CD4-positive, CD25-positive, alpha-beta regulatory T cell (primary cell): ENCODE results near the gene SRP14. TPM values are rescaled to one million over a fixed set of nuclear protein-coding genes. Genes with fewer than 3 reads are reported as not detected.

Experiments
- ATAC-seq, 2 donors: fragments of 150-1000 bp; cut with Tn5 transposase; one replicate each; pipeline ENCODE4 v1.10.0; 2021; ENCODE audit warnings: low read depth in 2 of 2, moderate number of reproducible peaks in 2 of 2, moderate library complexity in 1 of 2
- DNase-seq, 3 donors: peaks; one replicate each; pipeline versions ENCODE4 v3.0.0 to v3.0.0-alpha.2; 2012 to 2022; ENCODE audit warnings: mixed read lengths in 1 of 3
- H3K27ac ChIP-seq: one replicate; pipeline ENCODE4 v1.7.0; 2013; ENCODE audit warnings: mild to moderate bottlenecking, low read length; ENCODE audit not compliant: insufficient read depth, poor library complexity, severe bottlenecking
- H3K27me3 ChIP-seq: one replicate; pipeline ENCODE4 v1.7.0; 2013; ENCODE audit warnings: low read length; ENCODE audit not compliant: control insufficient read depth, insufficient read depth
- H3K36me3 ChIP-seq: one replicate; pipeline ENCODE4 v1.7.0; 2013; ENCODE audit warnings: mild to moderate bottlenecking, low read length, moderate library complexity; ENCODE audit not compliant: control insufficient read depth, insufficient read depth
- H3K4me1 ChIP-seq: 2 replicates; pipeline ENCODE4 v1.7.0; 2013; ENCODE audit warnings: mild to moderate bottlenecking, low read length; ENCODE audit not compliant: insufficient read depth, control insufficient read depth, poor library complexity, severe bottlenecking
- H3K4me3 ChIP-seq: one replicate; pipeline ENCODE4 v1.7.0; 2013; ENCODE audit warnings: low read depth, mild to moderate bottlenecking, low read length, moderate library complexity
- H3K9me3 ChIP-seq, 2 experiments: 1 replicate in 1 of 2; 2 replicates in 1 of 2; pipeline ENCODE4 v1.7.0; 2013; ENCODE audit warnings: low read length in 2 of 2, mild to moderate bottlenecking in 1 of 2, moderate library complexity in 1 of 2; ENCODE audit not compliant: control insufficient read depth in 2 of 2
- H3K27ac Mint-ChIP-seq, 3 donors: one replicate each; pipeline ENCODE4 v1.8.0; 2020 to 2022; ENCODE audit warnings: mild to moderate bottlenecking in 3 of 3, mixed read lengths in 3 of 3, moderate library complexity in 2 of 3
- H3K27me3 Mint-ChIP-seq: one replicate; pipeline ENCODE4 v1.8.0; 2022; ENCODE audit warnings: mild to moderate bottlenecking, mixed read lengths
- H3K36me3 Mint-ChIP-seq: one replicate; pipeline ENCODE4 v1.8.0; 2020; ENCODE audit warnings: mixed read lengths
- H3K4me1 Mint-ChIP-seq, 4 donors: one replicate each; pipeline ENCODE4 v1.8.0; 2020 to 2022; ENCODE audit warnings: mixed read lengths in 4 of 4, mild to moderate bottlenecking in 1 of 4
- H3K4me3 Mint-ChIP-seq, 4 donors: one replicate each; pipeline ENCODE4 v1.8.0; 2020 to 2022; ENCODE audit warnings: mild to moderate bottlenecking in 4 of 4, mixed read lengths in 4 of 4, moderate library complexity in 3 of 4
- H3K9me3 Mint-ChIP-seq, 7 donors: one replicate each; pipeline ENCODE4 v1.8.0; 2020 to 2022; ENCODE audit warnings: mixed read lengths in 7 of 7, mild to moderate bottlenecking in 3 of 7, moderate library complexity in 2 of 7
- polyA plus RNA-seq, 4 donors: library from polyadenylated mRNA; unstranded; fragments of 300-500 nt; fragmentation: Illumina TruSeq; gene quantifications; one replicate each; pipeline ENCODE4 v1.2.3, GENCODE V29; 2021
- total RNA-seq: library from RNA; stranded (reverse); gene quantifications from one replicate; pipeline ENCODE4 v1.2.3, GENCODE V29; 2022

Gene SRP14, protein sequence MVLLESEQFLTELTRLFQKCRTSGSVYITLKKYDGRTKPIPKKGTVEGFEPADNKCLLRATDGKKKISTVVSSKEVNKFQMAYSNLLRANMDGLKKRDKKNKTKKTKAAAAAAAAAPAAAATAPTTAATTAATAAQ
- total RNA-seq (128 TPM), polyA plus RNA-seq (100 to 1,000 TPM; 800 to 928 (median 868) TPM)

DNA sequence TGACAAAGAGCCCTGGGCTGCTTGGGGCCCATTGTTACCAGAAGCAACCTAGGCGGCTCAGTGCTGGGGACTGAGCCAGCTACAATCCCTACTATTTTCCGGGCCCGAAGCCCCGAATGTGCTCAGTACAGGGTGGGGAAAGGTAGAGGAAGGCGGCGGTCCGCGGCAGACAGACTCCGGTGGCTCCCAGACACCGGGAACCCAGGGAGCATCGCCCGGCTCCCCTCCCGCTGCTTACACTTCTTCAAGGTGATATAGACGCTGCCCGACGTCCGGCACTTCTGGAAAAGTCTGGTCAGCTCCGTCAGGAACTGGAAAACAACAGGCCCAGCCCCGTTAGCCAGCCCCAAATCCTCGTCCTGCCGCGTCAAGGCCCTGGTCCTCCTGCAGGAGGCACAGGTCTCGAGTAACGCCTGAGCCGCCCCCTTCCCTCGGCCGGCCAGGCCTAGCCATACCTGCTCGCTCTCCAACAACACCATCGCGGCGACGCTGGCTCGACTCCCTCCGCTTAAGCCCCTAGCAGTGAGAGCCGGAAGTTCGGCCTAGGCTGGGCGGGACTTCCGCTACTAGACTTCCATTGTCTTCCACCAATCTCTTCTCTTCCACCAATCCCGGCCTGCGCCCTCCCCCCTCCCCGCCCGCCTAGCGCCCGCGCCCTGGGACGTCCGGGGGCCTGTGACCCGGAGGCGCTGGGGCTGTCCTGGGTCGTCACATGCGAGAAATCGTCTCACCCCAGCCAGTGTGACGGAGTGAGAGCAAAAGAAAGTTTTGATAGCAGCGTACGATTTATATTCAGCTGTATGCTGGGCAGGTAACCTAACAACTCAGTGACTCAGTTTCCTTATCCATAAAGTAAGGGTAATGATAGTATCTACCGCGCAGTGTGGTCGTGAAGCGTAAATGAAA is at the start of gene SRP14:
Gene SRP14 (minus strand): TSS at position 544 of the 906 bp plus-strand sequence. CDS start 65 bp downstream, at position 479.
- Mint-ChIP-seq H3K27me3 (no peaks in the 10 kb centered on the region), H3K36me3 (peaks cover 22% of the 10 kb centered on the region), H3K27ac (peak within 1 kb of the TSS; percentile 99 to 100 (median 99)), H3K4me1 (peaks cover 34 to 60% (median 39%) of the 10 kb centered on the region in 4 donors), H3K9me3 (no peaks in the 10 kb centered on the region), H3K4me3 (peak within 1 kb of the TSS; percentile 100)
- DNase-seq = peak; percentile 90 to 96 (median 91)
- ATAC-seq = peak; percentile 95
- H3K4me3 ChIP-seq = peak within 1 kb of the TSS; percentile 100
- H3K9me3 ChIP-seq = no peaks in the 10 kb centered on the region
- peak within 1 kb of the TSS; percentile 89 for H3K27ac ChIP-seq
- peaks cover 30% of the 10 kb centered on the region for H3K4me1 ChIP-seq
- H3K36me3 ChIP-seq = peaks cover 32% of the 10 kb centered on the region
- H3K27me3 ChIP-seq = no peaks in the 10 kb centered on the region

GRCh38 chr15:40087991-40088928 is 49.3 kb upstream of the SRP14 start:
- Mint-ChIP-seq H3K4me1 (peaks cover 0 to 4% (median 1%) of the 10 kb centered on the region in 4 donors), H3K27ac (no peak overlapping the region), H3K4me3 (no peak overlapping the region), H3K36me3 (peaks cover 11% of the 10 kb centered on the region), H3K9me3 (no peaks in the 10 kb centered on the region), H3K27me3 (peaks cover 5% of the 10 kb centered on the region)
- Histone ChIP-seq H3K4me1 (no peaks in the 10 kb centered on the region), H3K9me3 (no peaks in the 10 kb centered on the region), H3K36me3 (no peaks in the 10 kb centered on the region), H3K27me3 (no peaks in the 10 kb centered on the region), H3K27ac (no peak overlapping the region), H3K4me3 (no peak overlapping the region)
- no peak for DNase-seq
- no peak for ATAC-seq

- H3K4me3 ChIP-seq = no peak overlapping the region
- DNase-seq (no peak), ATAC-seq (no peak)
- peaks cover 0 to 6% (median 2%) of the 10 kb centered on the region in 4 donors for H3K4me1 Mint-ChIP-seq
- H3K4me1 ChIP-seq = no peaks in the 10 kb centered on the region
- peaks cover 11% of the 10 kb centered on the region for H3K36me3 Mint-ChIP-seq
- peaks cover 5% of the 10 kb centered on the region for H3K27me3 Mint-ChIP-seq
- no peaks in the 10 kb centered on the region for H3K9me3 Mint-ChIP-seq
- H3K36me3 ChIP-seq = no peaks in the 10 kb centered on the region
- no peak overlapping the region for H3K27ac ChIP-seq
- H3K27me3 ChIP-seq = peaks cover 5% of the 10 kb centered on the region
- H3K4me3 Mint-ChIP-seq = no peak overlapping the region
- H3K9me3 ChIP-seq = no peaks in the 10 kb centered on the region
- H3K27ac Mint-ChIP-seq = peak overlapping the region in 1 of 3 donors; percentile 19
These were observed 48.3 kb upstream of the SRP14 start for GRCh38 chr15:40087068-40087810.

GRCh38 chr15:40085266-40085665 is 46.3 kb upstream of the SRP14 start:
- no peak for ATAC-seq

DNA sequence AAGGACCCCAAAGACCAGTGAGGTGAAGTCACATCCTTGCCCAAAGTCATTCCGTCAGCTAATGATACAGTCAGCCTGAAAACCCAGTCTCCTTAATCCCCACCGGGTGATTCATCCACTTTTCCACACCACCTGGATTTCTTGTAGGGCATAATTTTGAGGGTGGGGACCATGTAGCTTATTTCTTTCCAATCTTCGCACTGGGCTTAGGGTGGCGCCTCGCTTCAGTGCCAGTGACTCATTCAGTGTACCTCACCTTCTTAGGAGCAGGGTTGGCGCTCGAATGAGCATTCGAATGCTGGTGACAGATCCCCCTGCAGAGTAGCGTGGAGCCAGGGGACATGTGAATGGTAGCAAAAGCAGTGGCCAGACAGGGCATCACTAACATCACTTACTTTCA is 45.7 kb upstream of the SRP14 start:
- Histone ChIP-seq H3K9me3 (no peaks in the 10 kb centered on the region), H3K4me1 (no peaks in the 10 kb centered on the region), H3K4me3 (no peak overlapping the region), H3K27me3 (peaks cover 13% of the 10 kb centered on the region), H3K27ac (no peak overlapping the region), H3K36me3 (no peaks in the 10 kb centered on the region)
- DNase-seq (no peak), ATAC-seq (no peak)
- Mint-ChIP-seq H3K27me3 (peaks cover 19% of the 10 kb centered on the region), H3K36me3 (no peaks in the 10 kb centered on the region), H3K4me3 (no peak overlapping the region), H3K27ac (peak overlapping the region in 1 of 3 donors; percentile 43), H3K4me1 (peaks cover 0 to 18% (median 8%) of the 10 kb centered on the region in 4 donors), H3K9me3 (no peaks in the 10 kb centered on the region)

More at GRCh38 chr15:40085266-40085665, 46.3 kb upstream of the SRP14 start:
- no peaks in the 10 kb centered on the region for H3K4me1 ChIP-seq
- H3K9me3 ChIP-seq = no peaks in the 10 kb centered on the region
- Mint-ChIP-seq H3K9me3 (no peaks in the 10 kb centered on the region), H3K4me1 (peaks cover 0 to 18% (median 8%) of the 10 kb centered on the region in 4 donors), H3K27ac (no peak overlapping the region), H3K36me3 (peaks cover under 1% of the 10 kb centered on the region), H3K4me3 (no peak overlapping the region), H3K27me3 (peaks cover 16% of the 10 kb centered on the region)
- H3K27me3 ChIP-seq = peaks cover 13% of the 10 kb centered on the region
- H3K4me3 ChIP-seq = no peak overlapping the region
- no peaks in the 10 kb centered on the region for H3K36me3 ChIP-seq
- H3K27ac ChIP-seq = no peak overlapping the region
- DNase-seq = no peak

GRCh38 chr15:40082195-40082883 is 43.4 kb upstream of the SRP14 start:
- ATAC-seq = peak in 1 of 2 donors; percentile 36
- no peaks in the 10 kb centered on the region for H3K36me3 Mint-ChIP-seq
- H3K27ac ChIP-seq = no peak overlapping the region

More at GRCh38 chr15:40082195-40082883, 43.4 kb upstream of the SRP14 start:
- H3K27ac Mint-ChIP-seq = no peak overlapping the region
- Histone ChIP-seq H3K9me3 (no peaks in the 10 kb centered on the region), H3K4me1 (no peaks in the 10 kb centered on the region), H3K36me3 (no peaks in the 10 kb centered on the region), H3K4me3 (no peak overlapping the region), H3K27me3 (peaks cover 17% of the 10 kb centered on the region)
- H3K4me3 Mint-ChIP-seq = no peak overlapping the region
- H3K27me3 Mint-ChIP-seq = peaks cover 24% of the 10 kb centered on the region
- H3K9me3 Mint-ChIP-seq = no peaks in the 10 kb centered on the region
- no peak for DNase-seq
- H3K4me1 Mint-ChIP-seq = peaks cover 0 to 18% (median 8%) of the 10 kb centered on the region in 4 donors
